GM12872 (cell line): Measurements from ENCODE around the gene CCDC77.

Source experiments
- CTCF ChIP-seq: IDR thresholded peaks from 3 replicates; pipeline ENCODE4 v1.5.1; 2011; ENCODE audit warnings: low read depth, mild to moderate bottlenecking, low read length, moderate library complexity; ENCODE audit not compliant: insufficient read depth

The CCDC77 gene

DNA sequence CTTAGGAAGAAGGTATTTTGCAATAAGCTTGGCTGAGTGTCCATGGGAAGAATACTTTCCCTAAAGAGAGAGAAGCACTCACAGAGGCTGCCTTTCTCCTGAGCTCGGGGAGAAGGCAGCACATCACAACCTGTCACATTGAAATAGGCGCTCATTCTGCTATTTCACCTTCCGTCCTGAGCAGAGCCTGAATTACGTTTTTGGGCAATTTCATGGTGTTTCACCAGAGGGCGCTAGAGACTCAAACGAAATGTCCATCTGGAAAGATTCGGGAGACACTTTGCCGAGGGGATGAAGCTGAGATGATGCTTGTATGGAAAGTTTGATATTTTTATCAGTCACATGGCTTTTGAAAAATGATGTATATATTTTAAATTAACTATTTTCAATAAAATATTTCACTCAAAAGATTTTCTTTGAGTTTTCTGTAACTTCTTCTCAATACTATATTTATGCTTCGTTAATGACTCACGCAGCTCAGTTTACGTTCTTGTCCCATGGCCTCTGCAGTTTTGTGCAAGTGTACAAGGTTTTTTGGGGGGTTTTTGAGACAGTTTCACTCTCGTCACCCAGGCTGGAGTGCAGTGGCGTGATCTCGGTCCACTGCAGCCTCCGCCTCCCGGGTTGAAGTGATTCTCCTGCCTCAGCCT lies 40.9 kb downstream of the CCDC77 start:
- TF ChIP-seq CTCF = peak; percentile 77

DNA sequence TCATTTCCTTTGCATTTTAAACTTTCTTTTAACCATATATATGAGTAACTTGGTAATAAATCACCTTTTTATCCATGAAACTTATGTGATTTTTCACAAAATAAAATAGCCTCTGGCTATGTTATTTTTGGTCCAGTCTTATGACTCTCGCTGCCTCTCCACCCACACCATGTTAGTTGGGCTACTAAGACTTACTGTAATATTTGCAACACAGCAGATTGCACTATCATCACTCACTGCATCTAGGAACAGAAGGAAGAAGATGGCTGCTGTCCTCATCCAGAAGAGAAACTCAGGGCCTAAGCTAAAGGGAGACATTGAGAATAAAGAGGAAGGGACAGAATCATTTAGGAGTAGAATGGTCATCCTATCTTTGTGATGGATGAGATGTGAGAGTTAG lies 45.7 kb downstream of the CCDC77 start:
- TF ChIP-seq CTCF = no peak

DNA sequence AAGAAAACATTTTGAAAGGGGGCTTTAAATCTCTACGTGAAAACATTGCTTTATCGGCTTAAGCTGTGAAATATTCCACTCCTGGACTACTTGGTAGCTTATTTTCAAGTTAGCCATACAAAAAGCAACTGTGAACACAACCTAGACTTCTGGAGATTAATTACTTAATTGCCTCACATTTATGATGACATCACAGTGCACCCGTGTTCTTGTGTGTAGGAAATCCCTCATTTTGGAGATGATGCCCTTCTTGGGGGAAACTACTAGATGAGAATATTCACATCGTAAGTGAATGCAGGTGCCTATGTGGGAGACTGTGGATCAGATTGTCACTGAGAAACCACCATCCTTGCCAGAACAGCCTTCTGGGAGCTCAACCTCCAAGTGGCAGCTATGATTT lies 47.8 kb downstream of the CCDC77 start:
- no peak for TF ChIP-seq CTCF

GRCh38 chr12:450438-450837 lies 49.0 kb downstream of the CCDC77 start:
- no peak for TF ChIP-seq CTCF

DNA sequence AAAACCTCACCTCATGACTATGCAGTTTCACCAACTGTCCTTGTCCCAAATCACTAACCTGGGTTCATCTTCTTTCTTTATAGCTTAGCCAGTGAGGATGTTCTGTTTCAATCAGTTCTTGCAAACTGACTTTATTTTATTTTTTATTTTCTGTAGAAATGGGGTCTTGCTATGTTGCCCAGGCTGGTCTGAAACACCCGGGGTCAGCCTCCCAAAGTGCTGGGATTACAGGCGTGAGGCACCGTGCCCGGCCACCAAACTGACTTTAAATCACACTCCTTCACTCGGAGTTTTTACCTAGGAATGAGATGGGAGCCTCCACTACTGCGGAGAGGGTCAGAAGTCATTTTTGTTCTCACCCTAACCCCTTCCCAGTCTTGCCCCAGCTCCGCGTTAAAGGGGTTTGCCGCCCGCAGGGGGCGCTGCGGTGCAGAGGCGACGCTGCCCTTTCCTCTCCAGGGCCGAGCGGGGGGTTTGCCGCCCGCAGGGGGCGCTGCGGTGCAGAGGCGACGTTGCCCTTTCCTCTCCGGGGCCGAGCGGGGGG lies 51.3 kb downstream of the CCDC77 start:
- TF ChIP-seq CTCF = peak; percentile 74

GRCh38 chr12:454833-455232 lies 53.4 kb downstream of the CCDC77 start:
- TF ChIP-seq CTCF = no peak

- TF ChIP-seq CTCF = no peak
Observed at GRCh38 chr12:455821-456220, 54.4 kb downstream of the CCDC77 start.
